Amygdala (tissue), 56 donors: ENCODE measurements around the gene RNU6-9.
A peak's percentile ranks its signal among the peaks of the same experiment; 100 is the strongest.

Source experiments
- DNase-seq, 56 donors: peaks; one replicate each; lab custom pipeline; 2025; lab: John Stamatoyannopoulos, UW

Gene RNU6-9

DNA sequence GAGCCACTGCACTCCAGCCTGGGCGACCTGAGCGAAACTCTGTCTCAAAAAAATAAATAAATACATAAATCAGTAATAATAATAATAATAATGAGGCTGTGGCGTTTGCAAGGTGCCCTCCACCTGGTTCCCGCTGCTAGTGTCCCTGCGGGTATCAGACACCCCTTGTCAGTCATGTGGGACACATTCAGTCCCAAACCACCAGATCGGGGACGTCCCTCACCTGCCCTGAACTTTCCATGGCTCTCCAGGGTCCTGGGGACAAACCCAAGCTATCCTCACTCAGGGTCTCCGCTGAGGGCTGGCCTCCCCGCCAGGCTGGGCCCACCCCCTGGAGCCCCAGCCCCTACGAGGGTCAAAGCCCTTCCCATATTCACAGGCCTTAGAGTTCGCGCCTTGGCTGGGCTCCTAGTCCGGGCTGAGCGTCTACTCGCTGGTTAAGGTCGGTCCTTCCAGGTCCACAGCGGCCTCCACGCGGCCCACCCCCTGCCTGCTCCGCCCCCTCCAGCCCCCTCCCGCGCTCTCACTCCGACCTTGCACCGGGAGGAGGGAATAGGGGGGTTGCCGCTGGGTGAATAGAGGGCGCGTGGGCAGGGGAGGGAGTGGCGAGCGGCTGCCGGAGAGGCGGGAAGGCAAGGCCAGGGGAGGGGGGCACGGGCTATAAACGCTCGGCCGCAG is 23.5 kb downstream of the RNU6-9 start:
- DNase-seq = no peak

GRCh38 chr19:917323-918151 is 24.3 kb downstream of the RNU6-9 start, which contains the start of gene KISS1R:
TSS of gene KISS1R (plus strand) at chr19:917333. CDS start at chr19:917503, 170 bp downstream.
- no peak for DNase-seq

DNA sequence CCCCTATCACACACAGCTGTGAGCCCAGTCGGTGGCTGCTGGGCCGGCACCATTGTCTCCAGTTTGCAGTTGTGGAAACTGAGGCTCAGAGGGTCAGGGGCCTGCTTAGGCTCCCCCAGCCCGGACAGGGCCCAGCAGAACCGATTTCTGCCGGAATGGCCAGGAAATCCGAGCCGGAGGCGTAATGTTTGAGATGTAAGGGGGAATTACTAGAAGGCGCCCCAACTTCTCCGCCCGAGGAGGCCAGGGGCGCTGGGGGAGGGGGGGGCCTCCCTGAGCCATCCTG is 24.8 kb downstream of the RNU6-9 start:
- DNase-seq = no peak

DNA sequence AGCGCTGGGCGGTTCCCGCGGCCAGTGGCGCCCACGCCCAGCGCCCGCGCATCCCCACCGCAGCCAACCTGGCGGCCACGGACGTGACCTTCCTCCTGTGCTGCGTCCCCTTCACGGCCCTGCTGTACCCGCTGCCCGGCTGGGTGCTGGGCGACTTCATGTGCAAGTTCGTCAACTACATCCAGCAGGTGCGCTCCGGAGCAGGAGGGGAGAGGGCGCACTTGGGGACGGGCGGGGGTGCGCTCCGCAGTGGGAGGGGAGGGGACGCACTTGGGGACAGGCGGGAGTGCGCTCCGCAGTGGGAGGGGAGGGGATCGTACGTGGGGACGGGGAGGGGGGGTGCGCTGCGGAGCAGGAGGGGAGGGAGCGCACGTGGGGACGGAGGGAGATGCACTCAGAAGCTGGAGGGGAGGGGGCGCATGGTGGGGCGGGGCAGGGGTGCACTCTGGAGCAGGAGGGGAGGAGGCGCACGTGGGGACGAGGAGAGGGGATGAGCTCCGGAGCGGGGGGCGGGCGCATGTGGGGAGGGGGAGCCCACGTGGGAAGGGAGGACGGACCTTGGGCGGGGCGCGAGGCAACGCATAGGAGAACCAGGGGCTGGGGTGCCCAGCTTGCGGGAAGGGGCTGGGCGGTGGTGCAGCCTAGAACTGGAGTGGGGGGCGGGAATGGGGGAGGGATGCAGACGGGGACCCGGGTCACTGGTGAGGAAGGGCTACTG is 25.4 kb downstream of the RNU6-9 start:
- DNase-seq = no peak

DNA sequence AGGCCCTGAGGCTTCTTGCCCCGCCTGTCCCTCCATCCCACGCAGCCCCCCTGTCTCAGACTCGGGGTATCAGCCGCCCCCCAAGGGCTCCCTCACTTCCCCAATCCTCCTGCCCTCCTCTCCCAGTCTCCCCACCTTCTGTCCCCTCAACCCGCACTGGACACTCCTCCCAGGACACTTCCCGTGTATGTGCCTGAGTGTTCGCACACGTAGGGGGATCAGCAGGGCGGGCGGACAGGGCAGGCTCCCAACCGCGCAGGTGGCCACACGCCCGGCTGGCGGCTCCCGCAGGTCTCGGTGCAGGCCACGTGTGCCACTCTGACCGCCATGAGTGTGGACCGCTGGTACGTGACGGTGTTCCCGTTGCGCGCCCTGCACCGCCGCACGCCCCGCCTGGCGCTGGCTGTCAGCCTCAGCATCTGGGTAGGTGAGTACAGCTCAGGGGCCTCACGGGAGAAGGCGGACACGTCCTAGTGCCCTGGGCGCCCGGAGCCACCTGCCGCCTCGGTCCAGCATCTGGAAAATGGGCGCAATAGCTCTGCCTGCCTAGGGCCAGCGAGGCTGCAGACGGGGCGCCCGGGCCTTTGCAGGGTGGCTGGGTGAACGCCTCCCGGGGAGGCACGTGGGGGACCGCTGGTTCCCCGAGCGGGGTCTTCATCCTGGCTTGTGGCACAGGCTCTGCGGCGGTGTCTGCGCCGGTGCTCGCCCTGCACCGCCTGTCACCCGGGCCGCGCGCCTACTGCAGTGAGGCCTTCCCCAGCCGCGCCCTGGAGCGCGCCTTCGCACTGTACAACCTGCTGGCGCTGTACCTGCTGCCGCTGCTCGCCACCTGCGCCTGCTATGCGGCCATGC is 26.1 kb downstream of the RNU6-9 start:
- DNase-seq = no peak

GRCh38 chr19:920051-920864 is 27.0 kb downstream of the RNU6-9 start:
- no peak for DNase-seq

- DNase-seq = no peak
These were observed 31.3 kb downstream of the RNU6-9 start for GRCh38 chr19:924553-925086.

DNA sequence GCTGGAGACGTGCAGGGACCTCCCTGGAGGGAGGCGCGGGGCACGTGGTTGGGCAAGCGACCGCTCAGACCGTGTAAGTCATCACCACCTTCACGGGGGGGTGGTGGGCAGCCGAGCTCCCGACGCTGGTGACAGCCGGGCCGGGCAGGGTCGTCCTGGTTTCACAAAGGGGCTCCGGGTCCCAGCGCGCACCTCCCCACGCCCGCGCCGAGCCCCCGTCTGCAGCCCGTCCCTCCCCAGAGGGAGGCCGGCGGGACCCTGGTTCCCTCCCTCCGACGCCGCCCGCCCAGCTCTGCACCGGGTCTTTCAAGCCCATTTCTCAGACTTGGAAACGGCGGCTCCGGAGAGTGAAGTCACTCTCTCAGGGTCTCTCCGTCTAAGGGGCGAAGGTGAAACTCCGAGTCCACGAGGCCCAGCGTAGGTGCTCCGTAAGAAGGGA is 31.8 kb downstream of the RNU6-9 start:
- DNase-seq = peak in 17 of 56 donors; percentile 30 to 84 (median 73)

GRCh38 chr19:925526-926322 is 32.4 kb downstream of the RNU6-9 start, which contains the start of gene ARID3A:
TSS of gene ARID3A (plus strand) at chr19:926035. CDS start at chr19:929529, 3,494 bp downstream.
- peak in 50 of 56 donors; percentile 21 to 84 (median 68) for DNase-seq

GRCh38 chr19:926323-926588 is 33.0 kb downstream of the RNU6-9 start:
- no peak for DNase-seq

DNA sequence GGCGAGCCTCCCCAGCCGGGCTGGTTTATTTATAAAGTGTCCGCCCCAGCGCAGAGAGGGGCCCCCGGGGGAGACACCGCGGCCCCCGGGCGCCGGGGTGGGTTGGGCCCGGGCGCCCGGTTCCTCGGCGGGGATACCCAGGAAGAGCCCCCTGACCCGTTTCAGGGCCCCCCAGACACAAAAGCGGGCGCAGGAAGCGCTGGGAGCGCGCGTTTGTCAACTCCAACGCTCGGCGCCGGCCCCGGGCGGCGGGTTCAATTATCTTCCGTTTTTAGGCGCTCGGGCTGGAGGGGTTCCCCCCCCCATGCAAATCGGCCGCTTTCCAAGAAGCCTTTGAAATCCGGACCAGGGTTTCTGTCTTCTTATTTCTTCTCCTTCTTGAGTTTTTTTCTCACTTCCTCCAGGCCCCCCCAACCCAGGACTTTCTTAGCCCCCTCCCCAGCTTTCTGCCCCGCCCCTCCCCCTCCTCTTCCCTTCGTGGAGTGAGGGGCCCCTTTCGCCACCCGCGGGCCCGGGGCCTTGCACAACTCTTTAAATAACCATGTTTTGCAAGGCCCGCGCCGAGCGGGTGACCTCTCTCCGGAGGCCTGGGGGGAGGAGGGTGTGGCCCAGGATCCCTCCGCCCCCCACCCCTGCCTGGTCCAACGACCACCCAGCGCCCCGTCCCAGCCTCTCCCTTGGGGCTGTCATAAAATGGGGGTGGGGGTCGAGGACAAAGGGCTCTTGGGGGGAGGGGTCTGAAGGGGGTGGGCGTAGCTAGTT is 33.5 kb downstream of the RNU6-9 start:
- peak in 7 of 56 donors; percentile 23 to 48 (median 33) for DNase-seq

GRCh38 chr19:927351-927779 is 34.1 kb downstream of the RNU6-9 start:
- no peak for DNase-seq

DNA sequence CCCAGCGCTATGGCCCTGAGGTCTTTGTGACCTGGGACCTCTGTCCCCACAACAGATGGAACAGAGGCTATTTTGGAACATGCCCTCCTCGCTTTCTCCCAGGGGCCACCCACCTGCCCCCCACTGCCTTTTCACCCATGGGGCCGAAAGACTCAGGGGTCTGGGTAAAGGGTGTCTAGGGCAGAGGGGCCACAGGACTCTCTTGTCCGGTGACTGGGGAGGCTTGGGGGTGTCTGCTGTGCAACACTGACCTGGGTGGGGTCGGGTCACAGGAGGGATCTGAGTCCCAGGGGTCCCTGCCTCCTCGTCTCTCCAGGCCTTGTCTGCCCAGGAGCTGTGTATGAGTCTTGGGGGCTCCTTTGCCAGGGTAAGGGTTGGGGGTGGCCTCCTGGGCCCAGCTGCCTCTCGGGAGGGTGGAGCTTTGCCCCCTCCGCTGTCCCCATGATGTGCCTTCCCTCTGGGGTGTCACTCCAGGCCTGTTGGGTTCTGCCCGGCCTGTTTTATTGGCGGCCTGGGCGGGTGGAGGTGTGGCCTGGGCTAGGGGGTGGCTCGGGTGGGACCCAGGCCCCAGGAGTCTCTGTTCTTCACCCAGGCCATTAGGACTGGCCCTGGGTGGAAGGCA is 34.6 kb downstream of the RNU6-9 start:
- no peak for DNase-seq

GRCh38 chr19:928471-929202 is 35.4 kb downstream of the RNU6-9 start:
- no peak for DNase-seq

- no peak for DNase-seq
These were observed 36.1 kb downstream of the RNU6-9 start for GRCh38 chr19:929203-929890.

DNA sequence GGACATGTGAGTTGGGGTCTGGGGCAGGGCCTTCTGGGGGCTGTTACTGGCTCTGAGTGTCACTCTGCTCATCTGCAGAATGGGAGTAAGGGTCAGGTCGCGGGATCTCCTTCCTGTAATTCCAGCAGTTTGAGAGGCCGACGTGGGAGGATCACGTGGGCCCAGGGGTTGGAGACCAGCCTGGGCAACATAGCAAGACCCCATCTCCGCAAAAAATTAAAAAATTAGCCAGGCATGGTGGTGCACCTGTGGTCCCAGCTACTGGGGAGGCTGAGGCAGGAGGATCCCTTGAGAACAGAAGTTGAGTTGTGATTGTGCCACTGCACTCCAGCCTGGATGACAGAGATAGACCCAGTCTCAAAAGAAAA is 36.6 kb downstream of the RNU6-9 start:
- DNase-seq = no peak
